ENCODE measurements around the gene ST3GAL6.

Gene ST3GAL6

GRCh38 chr3:98733053-98733811 is 29.9 kb upstream of the ST3GAL6 start:
- peak; percentile 29 for DNase-seq (ENCODE audit: insufficient read length, low spot score)
- no peak for FAIRE-seq
- peak; percentile 6; the same call in 1 of the 2 replicates for TF ChIP-seq POLR2A (IDR thresholded peaks at IDR 0.05; ENCODE audit: low read depth, low read length)

GRCh38 chr3:98733812-98734281 is 29.3 kb upstream of the ST3GAL6 start:
- no peak for TF ChIP-seq POLR2A (IDR thresholded peaks at IDR 0.05; ENCODE audit: low read depth, low read length)
- DNase-seq (ENCODE audit: insufficient read length, low spot score) (no peak), FAIRE-seq (no peak)

- DNase-seq (ENCODE audit: insufficient read length, low spot score): no peak
- no peak for FAIRE-seq
- no peak for TF ChIP-seq POLR2A (IDR thresholded peaks at IDR 0.05; ENCODE audit: low read depth, low read length)
These were observed 28.8 kb upstream of the ST3GAL6 start for GRCh38 chr3:98734306-98734705.

GRCh38 chr3:98734735-98735134 is 28.4 kb upstream of the ST3GAL6 start:
- no peak for TF ChIP-seq POLR2A (IDR thresholded peaks at IDR 0.05; ENCODE audit: low read depth, low read length)
- no peak for FAIRE-seq
- no peak for DNase-seq (ENCODE audit: insufficient read length, low spot score)

- no peak for DNase-seq (ENCODE audit: insufficient read length, low spot score)
- no peak for TF ChIP-seq POLR2A (IDR thresholded peaks at IDR 0.05; ENCODE audit: low read depth, low read length)
- FAIRE-seq: no peak
These were observed 27.8 kb upstream of the ST3GAL6 start for GRCh38 chr3:98735296-98735695.

GRCh38 chr3:98735761-98736269 is 27.3 kb upstream of the ST3GAL6 start:
- FAIRE-seq: no peak
- no peak for DNase-seq (ENCODE audit: insufficient read length, low spot score)
- TF ChIP-seq POLR2A (IDR thresholded peaks at IDR 0.05; ENCODE audit: low read depth, low read length): no peak

- TF ChIP-seq POLR2A (IDR thresholded peaks at IDR 0.05; ENCODE audit: low read depth, low read length): no peak
- no peak for FAIRE-seq
- DNase-seq (ENCODE audit: insufficient read length, low spot score): no peak
These were observed 25.8 kb upstream of the ST3GAL6 start for GRCh38 chr3:98737301-98737700.

GRCh38 chr3:98739266-98739665 is 23.9 kb upstream of the ST3GAL6 start:
- FAIRE-seq (no peak), DNase-seq (ENCODE audit: insufficient read length, low spot score) (no peak)
- TF ChIP-seq POLR2A (IDR thresholded peaks at IDR 0.05; ENCODE audit: low read depth, low read length): no peak

- TF ChIP-seq POLR2A (IDR thresholded peaks at IDR 0.05; ENCODE audit: low read depth, low read length): no peak
- no peak for FAIRE-seq
These were observed 22.8 kb upstream of the ST3GAL6 start for GRCh38 chr3:98740324-98740723.

GRCh38 chr3:98741121-98741716 is 21.9 kb upstream of the ST3GAL6 start:
- no peak for TF ChIP-seq POLR2A (IDR thresholded peaks at IDR 0.05; ENCODE audit: low read depth, low read length)
- FAIRE-seq (peak; percentile 89), DNase-seq (ENCODE audit: insufficient read length, low spot score) (no peak)

More at GRCh38 chr3:98740324-98740723, 22.8 kb upstream of the ST3GAL6 start:
- no peak for DNase-seq (ENCODE audit: insufficient read length, low spot score)

GRCh38 chr3:98743071-98743470 is 20.1 kb upstream of the ST3GAL6 start:
- TF ChIP-seq POLR2A (IDR thresholded peaks at IDR 0.05; ENCODE audit: low read depth, low read length): no peak
- DNase-seq (ENCODE audit: insufficient read length, low spot score) (no peak), FAIRE-seq (no peak)

- no peak for TF ChIP-seq POLR2A (IDR thresholded peaks at IDR 0.05; ENCODE audit: low read depth, low read length)
- DNase-seq (ENCODE audit: insufficient read length, low spot score) (no peak), FAIRE-seq (no peak)
These were observed 18.9 kb upstream of the ST3GAL6 start for GRCh38 chr3:98744283-98744682.

GRCh38 chr3:98745718-98746117 is 17.4 kb upstream of the ST3GAL6 start:
- no peak for TF ChIP-seq POLR2A (IDR thresholded peaks at IDR 0.05; ENCODE audit: low read depth, low read length)
- FAIRE-seq: no peak
- DNase-seq (ENCODE audit: insufficient read length, low spot score): no peak

- FAIRE-seq (no peak), DNase-seq (ENCODE audit: insufficient read length, low spot score) (no peak)
- no peak for TF ChIP-seq POLR2A (IDR thresholded peaks at IDR 0.05; ENCODE audit: low read depth, low read length)
These were observed 17.0 kb upstream of the ST3GAL6 start for GRCh38 chr3:98746122-98746521.

- FAIRE-seq: no peak
- no peak for TF ChIP-seq POLR2A (IDR thresholded peaks at IDR 0.05; ENCODE audit: low read depth, low read length)
- no peak for DNase-seq (ENCODE audit: insufficient read length, low spot score)
These were observed 16.3 kb upstream of the ST3GAL6 start for GRCh38 chr3:98746882-98747281.

Measured in H54 (cell line).